HUES64 (cell line): ENCODE measurements around the gene OR10H5. TPM values are rescaled to one million over a fixed set of nuclear protein-coding genes. Genes with fewer than 3 reads are reported as not detected.
"Not testable (repeated sequence)": the region's sequence is repeated elsewhere in the genome, so short reads cannot be mapped to it uniquely, and the experiment has no call there.

ENCODE experiments used
- H3K27ac ChIP-seq: 2 replicates; pipeline ENCODE4 v1.7.0; 2013; ENCODE audit warnings: low read depth, low read length, inconsistent platforms
- H3K27me3 ChIP-seq: 2 replicates; pipeline ENCODE4 v1.6.1; 2013; ENCODE audit warnings: mild to moderate bottlenecking, low read length; ENCODE audit not compliant: insufficient read depth
- H3K36me3 ChIP-seq: 2 replicates; pipeline ENCODE4 v1.6.1; 2013; ENCODE audit warnings: mild to moderate bottlenecking, low read length; ENCODE audit not compliant: insufficient read depth
- H3K4me1 ChIP-seq: 2 replicates; pipeline ENCODE4 v1.6.1; 2013; ENCODE audit warnings: mild to moderate bottlenecking, low read length, moderate library complexity; ENCODE audit not compliant: insufficient read depth
- H3K4me3 ChIP-seq: 2 replicates; pipeline ENCODE4 v1.5.1; 2013; ENCODE audit warnings: mild to moderate bottlenecking, low read length, moderate library complexity
- H3K9ac ChIP-seq: 2 replicates; pipeline ENCODE4 v1.6.1; 2013; ENCODE audit warnings: mild to moderate bottlenecking, low read depth, low read length
- H3K9me3 ChIP-seq: 2 replicates; pipeline ENCODE4 v1.6.1; 2013; ENCODE audit warnings: low read depth, low read length; ENCODE audit not compliant: insufficient read depth
- WGBS: fragments of 150-250, 120-280 bp; methylation state at CpG from one replicate; pipeline ENCODE4 v1.1.7; 2013; ENCODE audit warnings: missing lambda C conversion rate; 5-methylcytosine and 5-hydroxymethylcytosine counted together
- polyA plus RNA-seq, 2 experiments: library from polyadenylated mRNA; stranded (reverse); fragments of 50-300 nt; gene quantifications; one replicate each; pipeline ENCODE4 v1.2.3, GENCODE V29; 2013

OR10H5 gene
- polyA plus RNA-seq (2013, experiment 1 of 2) = not detected
- not detected for polyA plus RNA-seq (2013, experiment 2 of 2)

DNA sequence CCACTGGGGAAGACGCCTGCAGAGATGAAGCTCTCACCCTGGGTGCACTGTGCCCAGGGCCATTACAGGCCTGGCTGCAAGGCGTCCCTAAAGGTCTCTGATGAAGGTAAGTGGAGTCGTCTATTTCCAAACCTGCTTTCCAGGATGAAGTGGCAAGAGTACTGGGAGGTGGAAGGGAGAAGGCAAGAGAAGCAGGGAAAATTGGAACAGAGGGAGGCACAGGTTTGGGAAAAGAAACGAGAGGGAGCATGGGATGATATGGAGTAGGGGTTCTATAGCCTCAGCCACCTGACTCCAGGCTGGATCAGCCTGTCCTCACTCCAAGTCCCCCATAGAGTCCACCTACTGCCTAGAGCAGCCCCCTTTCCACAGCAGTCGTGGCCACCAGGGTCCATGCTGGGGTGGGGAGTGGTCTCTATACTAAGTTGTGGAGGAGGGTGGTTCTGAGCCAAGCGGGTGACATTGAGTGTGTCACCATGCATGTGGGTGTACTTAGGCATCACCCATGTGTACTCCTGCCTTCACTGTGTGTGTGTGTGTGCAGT, at the start of gene OR10H5:
Gene OR10H5 (plus strand): TSS at position 51 of the 545 bp plus-strand sequence. CDS start 6,388 bp downstream, outside the sequence.
- WGBS = 68% methylated on average over 6 of the region's 6 CpGs
- H3K36me3 ChIP-seq = no peaks in the 10 kb centered on the region
- no peaks in the 10 kb centered on the region for H3K4me1 ChIP-seq
- no peaks in the 10 kb centered on the region for H3K27me3 ChIP-seq
- H3K4me3 ChIP-seq = no peak within 1 kb of the TSS
- peaks cover 64% of the 10 kb centered on the region for H3K9me3 ChIP-seq
- H3K27ac ChIP-seq = no peak within 1 kb of the TSS
- H3K9ac ChIP-seq = no peak within 1 kb of the TSS

DNA sequence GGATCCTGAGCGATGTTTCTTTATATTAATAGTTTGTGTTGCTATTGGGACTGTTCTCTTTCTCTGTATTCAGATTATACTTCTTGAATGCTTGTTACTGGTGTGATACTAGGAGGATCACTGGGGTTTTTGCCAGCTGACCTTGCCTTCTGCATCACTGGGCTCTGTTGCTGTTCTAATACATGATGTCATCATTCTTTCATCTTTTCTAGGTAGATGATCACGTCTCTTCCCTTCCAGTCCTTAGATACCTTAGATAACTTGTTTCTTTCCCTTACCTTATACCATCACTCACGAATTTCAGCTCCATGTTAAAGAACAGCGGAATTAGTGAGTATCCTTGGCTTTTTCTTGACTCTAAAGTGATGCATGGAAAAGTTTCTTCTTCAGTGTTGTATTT, 49.7 kb upstream of the OR10H5 start, which contains the start of gene OR10H3:
Gene OR10H3 (plus strand): TSS at position 264 of the 400 bp plus-strand sequence. CDS start 3,408 bp downstream, outside the sequence.
- Histone ChIP-seq H3K4me3 (no peak within 1 kb of the TSS), H3K4me1 (no peaks in the 10 kb centered on the region), H3K9me3 (peaks cover 94% of the 10 kb centered on the region)

GRCh38 chr19:15740785-15741184, 46.7 kb upstream of the OR10H5 start:
- no peaks in the 10 kb centered on the region for H3K4me1 ChIP-seq
- H3K27me3 ChIP-seq = no peaks in the 10 kb centered on the region
- H3K4me3 ChIP-seq = no peak overlapping the region
- no peak overlapping the region for H3K27ac ChIP-seq
- peaks cover 89% of the 10 kb centered on the region for H3K9me3 ChIP-seq
- no peak overlapping the region for H3K9ac ChIP-seq
- 67% methylated on average over 1 of the region's 1 CpG for WGBS
- no peaks in the 10 kb centered on the region for H3K36me3 ChIP-seq

More for the DNA sequence above, 49.7 kb upstream of the OR10H5 start, which contains the start of gene OR10H3:
- Histone ChIP-seq H3K27ac (no peak within 1 kb of the TSS), H3K36me3 (no peaks in the 10 kb centered on the region), H3K27me3 (no peaks in the 10 kb centered on the region), H3K9ac (no peak within 1 kb of the TSS)
- 38% methylated on average over 4 of the region's 4 CpGs for WGBS

GRCh38 chr19:15748239-15748638, 39.2 kb upstream of the OR10H5 start:
- peaks cover 95% of the 10 kb centered on the region for H3K9me3 ChIP-seq
- no peaks in the 10 kb centered on the region for H3K4me1 ChIP-seq
- H3K27ac ChIP-seq = no peak overlapping the region
- H3K9ac ChIP-seq = no peak overlapping the region
- no peak overlapping the region for H3K4me3 ChIP-seq
- WGBS = 86% methylated on average over 1 of the region's 2 CpGs
- no peaks in the 10 kb centered on the region for H3K27me3 ChIP-seq
- no peaks in the 10 kb centered on the region for H3K36me3 ChIP-seq

- Histone ChIP-seq H3K9me3 (peaks cover 100% of the 10 kb centered on the region), H3K4me3 (no peak overlapping the region), H3K27me3 (no peaks in the 10 kb centered on the region), H3K27ac (no peak overlapping the region), H3K36me3 (no peaks in the 10 kb centered on the region), H3K4me1 (no peaks in the 10 kb centered on the region), H3K9ac (no peak overlapping the region)
- WGBS = 67% methylated on average over 2 of the region's 2 CpGs
Observed at GRCh38 chr19:15758379-15758778, 29.1 kb upstream of the OR10H5 start.

GRCh38 chr19:15759962-15760565, 27.4 kb upstream of the OR10H5 start:
- Histone ChIP-seq H3K4me3 (no peak overlapping the region), H3K36me3 (no peaks in the 10 kb centered on the region), H3K9ac (no peak overlapping the region), H3K4me1 (no peaks in the 10 kb centered on the region), H3K27ac (no peak overlapping the region), H3K27me3 (no peaks in the 10 kb centered on the region), H3K9me3 (peaks cover 99% of the 10 kb centered on the region)
- 86% methylated on average over 28 of the region's 28 CpGs for WGBS

DNA sequence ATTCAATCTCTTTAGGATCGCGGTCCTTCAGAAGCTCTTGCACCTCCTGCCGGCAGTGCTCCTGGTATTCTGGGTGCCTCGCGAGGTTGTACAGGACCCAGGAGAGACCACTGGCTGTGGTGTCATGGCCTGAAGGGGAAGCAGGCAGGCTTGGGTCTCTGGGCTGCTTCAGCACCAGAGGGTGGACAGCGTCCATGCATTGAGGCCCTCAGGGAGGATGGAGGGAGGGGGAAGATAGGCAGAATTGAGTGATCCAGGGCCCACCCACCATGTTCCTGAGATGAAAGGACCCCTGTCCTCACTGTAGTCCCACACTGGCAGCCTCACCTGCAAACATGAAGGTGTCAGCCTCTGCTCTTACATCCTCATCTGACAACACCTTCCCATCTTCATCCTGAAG, 17.9 kb upstream of the OR10H5 start:
- 77% methylated on average over 6 of the region's 6 CpGs for WGBS
- Histone ChIP-seq H3K9ac (no peak overlapping the region), H3K4me1 (no peaks in the 10 kb centered on the region), H3K9me3 (peaks cover 90% of the 10 kb centered on the region), H3K27me3 (no peaks in the 10 kb centered on the region), H3K27ac (no peak overlapping the region), H3K36me3 (no peaks in the 10 kb centered on the region), H3K4me3 (no peak overlapping the region)

GRCh38 chr19:15774159-15774558, 13.3 kb upstream of the OR10H5 start:
- H3K9me3 ChIP-seq = peaks cover 82% of the 10 kb centered on the region
- not testable (repeated sequence) for H3K4me1 ChIP-seq, H3K27ac ChIP-seq, H3K27me3 ChIP-seq, H3K36me3 ChIP-seq, H3K4me3 ChIP-seq, H3K9ac ChIP-seq
- WGBS = 77% methylated on average over 3 of the region's 3 CpGs

DNA sequence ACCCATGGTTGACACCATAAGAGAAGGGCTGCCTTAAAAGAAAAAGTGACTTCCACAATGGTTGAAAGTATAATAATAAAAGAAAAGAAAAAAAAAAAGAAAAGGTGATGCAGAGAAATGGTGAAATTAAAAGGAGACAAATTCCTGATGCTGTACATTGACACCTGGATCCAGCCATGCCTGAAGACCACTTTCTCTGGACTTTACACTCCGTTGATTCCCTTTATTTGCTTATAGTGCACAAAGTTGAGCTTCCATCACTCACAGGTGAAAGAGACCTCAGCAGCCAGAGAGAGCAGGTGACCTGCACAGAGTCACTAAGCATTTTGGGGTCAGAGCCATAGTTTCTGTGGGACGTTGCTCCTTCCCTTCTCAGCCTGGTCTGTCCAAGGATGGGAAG, 12.2 kb upstream of the OR10H5 start:
- no peak overlapping the region for H3K9ac ChIP-seq
- no peak overlapping the region for H3K4me3 ChIP-seq
- H3K9me3 ChIP-seq = peaks cover 81% of the 10 kb centered on the region
- 31% methylated on average over 2 of the region's 2 CpGs for WGBS
- no peaks in the 10 kb centered on the region for H3K36me3 ChIP-seq
- H3K27me3 ChIP-seq = no peaks in the 10 kb centered on the region
- H3K27ac ChIP-seq = no peak overlapping the region
- no peaks in the 10 kb centered on the region for H3K4me1 ChIP-seq

- Histone ChIP-seq H3K36me3 (no peaks in the 10 kb centered on the region), H3K27me3 (no peaks in the 10 kb centered on the region), H3K9ac (no peak overlapping the region), H3K4me3 (no peak overlapping the region), H3K9me3 (peaks cover 82% of the 10 kb centered on the region), H3K27ac (no peak overlapping the region), H3K4me1 (no peaks in the 10 kb centered on the region)
- 78% methylated on average over 4 of the region's 4 CpGs for WGBS
Observed at GRCh38 chr19:15776264-15776663, 11.2 kb upstream of the OR10H5 start.

GRCh38 chr19:15776991-15777970, 10.2 kb upstream of the OR10H5 start:
- no peak overlapping the region for H3K4me3 ChIP-seq
- no peak overlapping the region for H3K27ac ChIP-seq
- peaks cover 86% of the 10 kb centered on the region for H3K9me3 ChIP-seq
- WGBS = 74% methylated on average over 9 of the region's 9 CpGs
- H3K36me3 ChIP-seq = no peaks in the 10 kb centered on the region
- no peaks in the 10 kb centered on the region for H3K27me3 ChIP-seq
- H3K9ac ChIP-seq = no peak overlapping the region
- H3K4me1 ChIP-seq = no peaks in the 10 kb centered on the region
